ENCODE data around the gene FUOM. TPM values are rescaled to one million over a fixed set of nuclear protein-coding genes. Genes with fewer than 3 reads are reported as not detected.

Gene FUOM
- total and polyA plus RNA-seq, 10 of the 15 experiments (the other 5 are each of a cell fraction or from before 2014, with no cell fraction given): 1.8 to 41.7 (median 25.6) TPM

DNA sequence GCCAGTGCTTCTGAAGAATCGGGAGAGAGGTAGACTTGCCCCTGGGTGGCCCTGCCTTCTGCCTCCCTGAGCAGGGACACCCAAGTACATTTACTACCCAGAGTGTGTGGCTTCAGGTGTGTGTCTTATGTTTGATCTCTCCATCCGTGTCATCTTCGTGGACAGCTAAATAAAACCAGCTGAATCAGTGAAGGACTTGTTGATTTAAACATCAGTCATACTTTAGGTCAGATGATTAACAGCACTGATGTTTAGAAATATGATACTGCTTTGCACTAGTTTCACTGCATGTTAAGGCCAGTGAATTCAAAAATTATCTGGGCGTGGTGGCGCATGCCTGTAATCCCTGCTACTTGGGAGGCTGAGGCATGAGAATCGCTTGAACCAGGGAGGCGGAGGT is 40.1 kb upstream of the FUOM start (continued):
- TF ChIP-seq, protein P1, sequence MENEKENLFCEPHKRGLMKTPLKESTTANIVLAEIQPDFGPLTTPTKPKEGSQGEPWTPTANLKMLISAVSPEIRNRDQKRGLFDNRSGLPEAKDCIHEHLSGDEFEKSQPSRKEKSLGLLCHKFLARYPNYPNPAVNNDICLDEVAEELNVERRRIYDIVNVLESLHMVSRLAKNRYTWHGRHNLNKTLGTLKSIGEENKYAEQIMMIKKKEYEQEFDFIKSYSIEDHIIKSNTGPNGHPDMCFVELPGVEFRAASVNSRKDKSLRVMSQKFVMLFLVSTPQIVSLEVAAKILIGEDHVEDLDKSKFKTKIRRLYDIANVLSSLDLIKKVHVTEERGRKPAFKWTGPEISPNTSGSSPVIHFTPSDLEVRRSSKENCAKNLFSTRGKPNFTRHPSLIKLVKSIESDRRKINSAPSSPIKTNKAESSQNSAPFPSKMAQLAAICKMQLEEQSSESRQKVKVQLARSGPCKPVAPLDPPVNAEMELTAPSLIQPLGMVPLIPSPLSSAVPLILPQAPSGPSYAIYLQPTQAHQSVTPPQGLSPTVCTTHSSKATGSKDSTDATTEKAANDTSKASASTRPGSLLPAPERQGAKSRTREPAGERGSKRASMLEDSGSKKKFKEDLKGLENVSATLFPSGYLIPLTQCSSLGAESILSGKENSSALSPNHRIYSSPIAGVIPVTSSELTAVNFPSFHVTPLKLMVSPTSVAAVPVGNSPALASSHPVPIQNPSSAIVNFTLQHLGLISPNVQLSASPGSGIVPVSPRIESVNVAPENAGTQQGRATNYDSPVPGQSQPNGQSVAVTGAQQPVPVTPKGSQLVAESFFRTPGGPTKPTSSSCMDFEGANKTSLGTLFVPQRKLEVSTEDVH (IDR thresholded peaks at IDR 0.05; ENCODE audit: low read depth, partially characterized antibody): no peak
- TF ChIP-seq, protein P2, sequence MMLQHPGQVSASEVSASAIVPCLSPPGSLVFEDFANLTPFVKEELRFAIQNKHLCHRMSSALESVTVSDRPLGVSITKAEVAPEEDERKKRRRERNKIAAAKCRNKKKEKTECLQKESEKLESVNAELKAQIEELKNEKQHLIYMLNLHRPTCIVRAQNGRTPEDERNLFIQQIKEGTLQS (IDR thresholded peaks at IDR 0.05; ENCODE audit: borderline replicate concordance, extremely low read depth, low read depth, low read length): no peak
- TF ChIP-seq, protein P3, sequence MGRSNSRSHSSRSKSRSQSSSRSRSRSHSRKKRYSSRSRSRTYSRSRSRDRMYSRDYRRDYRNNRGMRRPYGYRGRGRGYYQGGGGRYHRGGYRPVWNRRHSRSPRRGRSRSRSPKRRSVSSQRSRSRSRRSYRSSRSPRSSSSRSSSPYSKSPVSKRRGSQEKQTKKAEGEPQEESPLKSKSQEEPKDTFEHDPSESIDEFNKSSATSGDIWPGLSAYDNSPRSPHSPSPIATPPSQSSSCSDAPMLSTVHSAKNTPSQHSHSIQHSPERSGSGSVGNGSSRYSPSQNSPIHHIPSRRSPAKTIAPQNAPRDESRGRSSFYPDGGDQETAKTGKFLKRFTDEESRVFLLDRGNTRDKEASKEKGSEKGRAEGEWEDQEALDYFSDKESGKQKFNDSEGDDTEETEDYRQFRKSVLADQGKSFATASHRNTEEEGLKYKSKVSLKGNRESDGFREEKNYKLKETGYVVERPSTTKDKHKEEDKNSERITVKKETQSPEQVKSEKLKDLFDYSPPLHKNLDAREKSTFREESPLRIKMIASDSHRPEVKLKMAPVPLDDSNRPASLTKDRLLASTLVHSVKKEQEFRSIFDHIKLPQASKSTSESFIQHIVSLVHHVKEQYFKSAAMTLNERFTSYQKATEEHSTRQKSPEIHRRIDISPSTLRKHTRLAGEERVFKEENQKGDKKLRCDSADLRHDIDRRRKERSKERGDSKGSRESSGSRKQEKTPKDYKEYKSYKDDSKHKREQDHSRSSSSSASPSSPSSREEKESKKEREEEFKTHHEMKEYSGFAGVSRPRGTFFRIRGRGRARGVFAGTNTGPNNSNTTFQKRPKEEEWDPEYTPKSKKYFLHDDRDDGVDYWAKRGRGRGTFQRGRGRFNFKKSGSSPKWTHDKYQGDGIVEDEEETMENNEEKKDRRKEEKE (IDR thresholded peaks at IDR 0.05): no peak
- TF ChIP-seq IRF3 (IDR thresholded peaks at IDR 0.05): no peak
- TF ChIP-seq PML (IDR thresholded peaks at IDR 0.05; ENCODE audit: low read length): no peak
